ENCODE data around the gene ITGB5.
"Not testable (repeated sequence)": the region's sequence is repeated elsewhere in the genome, so short reads cannot be mapped to it uniquely, and the experiment has no call there.

ITGB5 gene

GRCh38 chr3:124809039-124809438 lies 78.1 kb downstream of the ITGB5 start:
- DNase-seq: no peak

GRCh38 chr3:124805671-124806070 lies 81.5 kb downstream of the ITGB5 start:
- DNase-seq: no peak

- no peak for DNase-seq
Measured at GRCh38 chr3:124804875-124805274, 82.3 kb downstream of the ITGB5 start.

- no peak for DNase-seq
Measured at GRCh38 chr3:124802702-124803101, 84.5 kb downstream of the ITGB5 start.

GRCh38 chr3:124802061-124802698 lies 85.0 kb downstream of the ITGB5 start:
- DNase-seq: no peak

GRCh38 chr3:124800511-124801258 lies 86.5 kb downstream of the ITGB5 start:
- DNase-seq: no peak

GRCh38 chr3:124800076-124800475 lies 87.1 kb downstream of the ITGB5 start:
- DNase-seq: no peak

- DNase-seq: no peak
Measured at GRCh38 chr3:124799676-124800075, 87.5 kb downstream of the ITGB5 start.

- DNase-seq: no peak
Measured at GRCh38 chr3:124797426-124797945, 89.7 kb downstream of the ITGB5 start.

GRCh38 chr3:124796477-124796876 lies 90.7 kb downstream of the ITGB5 start:
- no peak for DNase-seq

- no peak for DNase-seq
Measured at GRCh38 chr3:124793054-124793739, 94.0 kb downstream of the ITGB5 start.

- DNase-seq: no peak
Measured at GRCh38 chr3:124792341-124793040, 94.7 kb downstream of the ITGB5 start.

GRCh38 chr3:124791639-124792151 lies 95.5 kb downstream of the ITGB5 start:
- peak; percentile 76 for DNase-seq

GRCh38 chr3:124791142-124791541 lies 96.0 kb downstream of the ITGB5 start:
- DNase-seq: no peak

GRCh38 chr3:124789103-124789502 lies 98.1 kb downstream of the ITGB5 start:
- DNase-seq: not testable (repeated sequence)

GRCh38 chr3:124788254-124788745 lies 98.9 kb downstream of the ITGB5 start:
- DNase-seq: no peak

GRCh38 chr3:124787476-124788195 lies 99.5 kb downstream of the ITGB5 start:
- DNase-seq: no peak

- no peak for DNase-seq
Measured at GRCh38 chr3:124786511-124787241, 100.5 kb downstream of the ITGB5 start.

- no peak for DNase-seq
Measured at GRCh38 chr3:124785973-124786372, 101.2 kb downstream of the ITGB5 start.

- peak; percentile 75 for DNase-seq
Measured at GRCh38 chr3:124784686-124785382, 102.3 kb downstream of the ITGB5 start.

- DNase-seq: no peak
Measured at GRCh38 chr3:124783696-124784095, 103.5 kb downstream of the ITGB5 start.

Data from femur (tissue), 1 donor.